ENCODE results near the gene SMYD3.

Gene SMYD3

GRCh38 chr1:245880754-245881403 is 626.2 kb downstream of the SMYD3 start:
- Histone ChIP-seq H3K4me3 (ENCODE audit: low read length) (no peak overlapping the region), H3K27ac (ENCODE audit: low read length) (no peak overlapping the region), H3K9me2 (replicated peaks; ENCODE audit: insufficient read depth, low read length) (no peaks in the 10 kb centered on the region), H4K20me1 (ENCODE audit: insufficient read depth, low read length) (no peaks in the 10 kb centered on the region), H2AFZ (ENCODE audit: low read length) (no peak overlapping the region), H3K27me3 (replicated peaks; ENCODE audit: insufficient read depth, low read length) (no peaks in the 10 kb centered on the region), H3K9ac (ENCODE audit: low read length) (no peak overlapping the region), H3K4me1 (ENCODE audit: low read length) (no peaks in the 10 kb centered on the region), H3K4me2 (ENCODE audit: low read depth, low read length) (no peak overlapping the region), H3K79me2 (ENCODE audit: low read length) (no peaks in the 10 kb centered on the region), H3F3A (ENCODE audit: insufficient read depth, low read length) (no peaks in the 10 kb centered on the region), H3K36me3 (replicated peaks; ENCODE audit: insufficient read depth, low read length) (no peaks in the 10 kb centered on the region), H3K9me3 (replicated peaks; ENCODE audit: insufficient read depth, low read length) (no peaks in the 10 kb centered on the region)
- no peak for TF ChIP-seq CTCF (IDR thresholded peaks at IDR 0.05; ENCODE audit: low read length)
- no peak for TF ChIP-seq EZH2phosphoT487 (IDR thresholded peaks at IDR 0.05; ENCODE audit: low read length)
- no peak for TF ChIP-seq EZH2 (optimal IDR thresholded peaks at IDR 0.05; ENCODE audit: low read depth, low read length)
- DNase-seq: no peak

- H3K27me3 ChIP-seq (replicated peaks; ENCODE audit: insufficient read depth, low read length): no peaks in the 10 kb centered on the region
- no peaks in the 10 kb centered on the region for H3K79me2 ChIP-seq (ENCODE audit: low read length)
- no peak overlapping the region for H3K4me3 ChIP-seq (ENCODE audit: low read length)
- H3K36me3 ChIP-seq (replicated peaks; ENCODE audit: insufficient read depth, low read length): no peaks in the 10 kb centered on the region
- no peak overlapping the region for H2AFZ ChIP-seq (ENCODE audit: low read length)
- H3K9ac ChIP-seq (ENCODE audit: low read length): no peak overlapping the region
- H4K20me1 ChIP-seq (ENCODE audit: insufficient read depth, low read length): no peaks in the 10 kb centered on the region
- TF ChIP-seq CTCF (IDR thresholded peaks at IDR 0.05; ENCODE audit: low read length): no peak
- TF ChIP-seq EZH2phosphoT487 (IDR thresholded peaks at IDR 0.05; ENCODE audit: low read length): no peak
- TF ChIP-seq EZH2 (optimal IDR thresholded peaks at IDR 0.05; ENCODE audit: low read depth, low read length): no peak
- H3K4me1 ChIP-seq (ENCODE audit: low read length): no peaks in the 10 kb centered on the region
- no peak for DNase-seq
- no peaks in the 10 kb centered on the region for H3K9me3 ChIP-seq (replicated peaks; ENCODE audit: insufficient read depth, low read length)
- H3K9me2 ChIP-seq (replicated peaks; ENCODE audit: insufficient read depth, low read length): no peaks in the 10 kb centered on the region
- no peak overlapping the region for H3K27ac ChIP-seq (ENCODE audit: low read length)
- no peak overlapping the region for H3K4me2 ChIP-seq (ENCODE audit: low read depth, low read length)
- no peaks in the 10 kb centered on the region for H3F3A ChIP-seq (ENCODE audit: insufficient read depth, low read length)
These were observed 628.0 kb downstream of the SMYD3 start for GRCh38 chr1:245879091-245879490.

DNA sequence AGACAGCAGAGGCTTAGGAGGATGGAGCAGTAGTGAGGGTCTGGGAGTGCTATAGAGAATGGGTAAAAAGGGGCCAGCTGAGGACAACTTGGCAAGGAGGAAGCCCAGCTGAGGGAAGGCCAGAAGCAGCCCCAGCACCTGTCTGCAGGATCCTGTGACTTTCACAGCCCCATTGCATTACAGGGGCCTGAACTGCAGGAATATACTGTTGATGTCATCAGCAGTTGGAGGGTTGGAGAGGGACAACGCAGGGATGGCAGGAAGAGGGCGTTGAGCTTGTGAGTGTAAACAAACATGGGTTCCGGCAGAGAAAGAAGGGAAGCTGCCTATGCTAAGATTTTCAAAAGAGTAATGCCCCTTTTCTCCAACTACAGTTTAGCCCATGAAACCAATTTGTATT is 628.5 kb downstream of the SMYD3 start:
- Histone ChIP-seq H3F3A (ENCODE audit: insufficient read depth, low read length) (no peaks in the 10 kb centered on the region), H3K4me1 (ENCODE audit: low read length) (no peaks in the 10 kb centered on the region), H3K9me2 (replicated peaks; ENCODE audit: insufficient read depth, low read length) (no peaks in the 10 kb centered on the region), H3K4me2 (ENCODE audit: low read depth, low read length) (no peak overlapping the region), H3K27me3 (replicated peaks; ENCODE audit: insufficient read depth, low read length) (no peaks in the 10 kb centered on the region), H3K4me3 (ENCODE audit: low read length) (no peak overlapping the region), H3K27ac (ENCODE audit: low read length) (no peak overlapping the region), H4K20me1 (ENCODE audit: insufficient read depth, low read length) (no peaks in the 10 kb centered on the region), H3K9ac (ENCODE audit: low read length) (no peak overlapping the region), H2AFZ (ENCODE audit: low read length) (no peak overlapping the region), H3K36me3 (replicated peaks; ENCODE audit: insufficient read depth, low read length) (no peaks in the 10 kb centered on the region), H3K9me3 (replicated peaks; ENCODE audit: insufficient read depth, low read length) (no peaks in the 10 kb centered on the region), H3K79me2 (ENCODE audit: low read length) (no peaks in the 10 kb centered on the region)
- TF ChIP-seq CTCF (IDR thresholded peaks at IDR 0.05; ENCODE audit: low read length): no peak
- no peak for TF ChIP-seq EZH2phosphoT487 (IDR thresholded peaks at IDR 0.05; ENCODE audit: low read length)
- TF ChIP-seq EZH2 (optimal IDR thresholded peaks at IDR 0.05; ENCODE audit: low read depth, low read length): no peak
- DNase-seq: no peak
